GM12878 (cell line): ENCODE results near the gene USP25. TPM values are rescaled to one million over a fixed set of nuclear protein-coding genes. Genes with fewer than 3 reads are reported as not detected.

ENCODE experiments used
- ATAC-seq: fragments of 200-7000 bp; cut with Tn5 transposase; 3 replicates; pipeline ENCODE4 v1.9.1; 2020; ENCODE audit warnings: mild to moderate bottlenecking, moderate library complexity
- BruUV-seq: library from RNA; stranded (reverse); fragments of 400-500 nt; replicated peaks from 2 replicates; lab custom pipeline; 2021; lab: Mats Ljungman, UMichigan
- CTCF ChIA-PET: fragments of 300-600 bp; sonication (Branson Sonifier 250); formaldehyde crosslinking; extraction: SDS; loops from one replicate; lab custom pipeline; 2021; ENCODE audit warnings: inconsistent platforms; lab: Yijun Ruan, JAX
- POLR2A ChIA-PET: fragments of 350-600 bp; formaldehyde crosslinking; extraction: SDS; loops from one replicate; lab custom pipeline; 2021; ENCODE audit warnings: inconsistent platforms; lab: Charles Lee
- RAD21 ChIA-PET: fragments of 300-600 bp; sonication (Branson Sonifier 250); formaldehyde crosslinking; loops from one replicate; lab custom pipeline; 2023; ENCODE audit warnings: antibody characterized with exemption; ENCODE audit not compliant: unreplicated experiment; lab: Charles Lee
- SMC1A ChIA-PET: fragments of 300-600 bp; sonication (Branson Sonifier 250); formaldehyde crosslinking; loops from one replicate; lab custom pipeline; 2023; ENCODE audit not compliant: unreplicated experiment, uncharacterized antibody; lab: Charles Lee
- DNase-seq: peaks from one replicate; pipeline ENCODE4 v3.0.0-alpha.2; 2011; ENCODE audit warnings: low read depth, low spot score
- FAIRE-seq: peaks from 3 replicates; lab custom pipeline; 2011; peaks lifted over from hg19 to GRCh38; lab: Jason Lieb, UNC
- H2AFZ ChIP-seq: 2 replicates; pipeline ENCODE4 v1.6.0; 2011; ENCODE audit warnings: low read depth, low read length, control low read depth; ENCODE audit not compliant: control insufficient read depth
- H3K27ac ChIP-seq: 2 replicates; pipeline ENCODE4 v1.5.1; 2011; ENCODE audit warnings: control low read depth; ENCODE audit not compliant: control insufficient read depth, insufficient read depth
- H3K27me3 ChIP-seq, 2 experiments: replicated peaks in 1 of 2; 2 replicates each; pipeline versions ENCODE4 v1.6.0 to v1.6.1; 2011; ENCODE audit warnings: low read length in 1 of 2; ENCODE audit not compliant: control insufficient read depth in 2 of 2, insufficient read depth in 2 of 2
- H3K36me3 ChIP-seq, 2 experiments: 2 replicates each; pipeline ENCODE4 v1.5.1; 2011; ENCODE audit warnings: low read length in 1 of 2; ENCODE audit not compliant: control insufficient read depth in 2 of 2, insufficient read depth in 2 of 2
- H3K4me1 ChIP-seq: 2 replicates; pipeline ENCODE4 v1.6.1; 2011; ENCODE audit warnings: mild to moderate bottlenecking, low read length, moderate library complexity, mixed read lengths; ENCODE audit not compliant: control insufficient read depth, insufficient read depth
- H3K4me2 ChIP-seq: 2 replicates; pipeline ENCODE4 v1.6.0; 2011; ENCODE audit warnings: control low read depth; ENCODE audit not compliant: control insufficient read depth, insufficient read depth
- H3K4me3 ChIP-seq: fragments of 200-600 bp; sonication (generic); 2 replicates; pipeline ENCODE4 v1.5.1; 2016
- H3K79me2 ChIP-seq: 2 replicates; pipeline ENCODE4 v1.6.0; 2011; ENCODE audit warnings: low read length; ENCODE audit not compliant: control insufficient read depth, insufficient read depth
- H3K9ac ChIP-seq: 2 replicates; pipeline ENCODE4 v1.8.0; 2011; ENCODE audit warnings: low read length, control low read depth, mixed read lengths; ENCODE audit not compliant: control insufficient read depth, insufficient read depth
- H3K9me3 ChIP-seq: replicated peaks from 3 replicates; pipeline ENCODE4 v1.5.1; 2011; ENCODE audit warnings: mild to moderate bottlenecking, low read length; ENCODE audit not compliant: control insufficient read depth, insufficient read depth
- H4K20me1 ChIP-seq: 2 replicates; pipeline ENCODE4 v1.6.0; 2011; ENCODE audit not compliant: control insufficient read depth, insufficient read depth
- BACH1 ChIP-seq: fragments of 450-650 bp; IDR thresholded peaks from 2 replicates; pipeline ENCODE4 v1.6.1; 2017; ENCODE audit warnings: mild to moderate bottlenecking, borderline replicate concordance
- BCL11A ChIP-seq: IDR thresholded peaks from 2 replicates; pipeline ENCODE4 v1.6.1; 2011; ENCODE audit warnings: low read depth, low read length
- DPF2 ChIP-seq: fragments of 450-650 bp; IDR thresholded peaks from 2 replicates; pipeline ENCODE4 v1.6.1; 2017; ENCODE audit warnings: mild to moderate bottlenecking
- HDGF ChIP-seq: fragments of 450-650 bp; IDR thresholded peaks from 2 replicates; pipeline ENCODE4 v1.6.1; 2016; ENCODE audit warnings: antibody characterized with exemption
- MTA2 ChIP-seq: fragments of 450-650 bp; IDR thresholded peaks from 2 replicates; pipeline ENCODE4 v1.6.1; 2016; ENCODE audit warnings: low read depth, mild to moderate bottlenecking, moderate library complexity
- NRF1 ChIP-seq: conservative IDR thresholded peaks from 2 replicates; pipeline ENCODE4 v1.6.1; 2011; ENCODE audit warnings: mild to moderate bottlenecking, low read depth, low read length, improper control_type of control experiment
- PBX3 ChIP-seq: IDR thresholded peaks from 2 replicates; pipeline ENCODE4 v1.6.1; 2011; ENCODE audit warnings: mild to moderate bottlenecking, low read depth, low read length, moderate library complexity; ENCODE audit not compliant: insufficient replicate concordance
- RAD21 ChIP-seq: IDR thresholded peaks from 2 replicates; pipeline ENCODE4 v1.6.1; 2011; ENCODE audit warnings: mild to moderate bottlenecking, low read depth, low read length, moderate library complexity; ENCODE audit not compliant: insufficient read depth
- TAF1 ChIP-seq: IDR thresholded peaks from 2 replicates; pipeline ENCODE4 v1.6.1; 2011; ENCODE audit warnings: mild to moderate bottlenecking, low read depth, low read length, borderline replicate concordance
- USF1 ChIP-seq: IDR thresholded peaks from 2 replicates; pipeline ENCODE4 v1.6.1; 2011; ENCODE audit warnings: borderline replicate concordance, low read depth, mild to moderate bottlenecking, moderate library complexity, mixed read lengths, low read length; ENCODE audit not compliant: insufficient read depth; ENCODE audit errors: extremely low read length
- ZNF687 ChIP-seq: fragments of 450-650 bp; IDR thresholded peaks from 2 replicates; pipeline ENCODE4 v1.6.1; 2017; ENCODE audit warnings: mild to moderate bottlenecking, moderate library complexity
- WGBS: methylation state at CpG from one replicate; pipeline ENCODE4 v1.1.6; 2016; ENCODE audit warnings: low lambda C conversion rate; ENCODE audit not compliant: insufficient replicate concordance, insufficient coverage; ENCODE audit errors: missing lambda C conversion rate; 5-methylcytosine and 5-hydroxymethylcytosine counted together
- in situ Hi-C: fragments of 300-500 bp; cut with MboI; formaldehyde crosslinking; loops from 9 replicates; pipeline ENCODE4 v1.14.3; 2018; ENCODE audit warnings: mixed read lengths
- intact Hi-C: fragments of 100-400 bp; cut with micrococcal nuclease; formaldehyde crosslinking; loops from one replicate; pipeline ENCODE4 v1.14.2; 2022; ENCODE audit not compliant: unreplicated experiment
- polyA plus RNA-seq, 11 experiments: library from polyadenylated mRNA; depleted of rRNA in 4 of 11; unstranded in 6 of 11; stranded (reverse) in 5 of 11; fragments of >200 nt; fragmentation: Nextera tagmentation in 4 of 11; fragmentation: Illumina TruSeq in 1 of 11; extraction: Ambion mirVana in 4 of 11; extraction: Trizol in 1 of 11; gene quantifications; 1 replicate in 1 of 11; 2 replicates in 10 of 11; pipeline versions ENCODE4 v1.2.1 to v1.2.3, GENCODE V29; 2011 to 2016; ENCODE audit warnings: inconsistent platforms in 2 of 11, missing spikeins in 2 of 11, low read depth in 1 of 11
- total RNA-seq, 4 experiments: library from RNA; depleted of rRNA in 3 of 4; stranded (reverse); fragments of >200 nt in 3 of 4; fragmentation: Illumina TruSeq in 1 of 4; extraction: Trizol in 1 of 4; gene quantifications; 2 replicates each; pipeline versions ENCODE4 v1.2.1 to v1.2.3, GENCODE V29; 2013 to 2021
- TF ChIP-seq, protein P1 (sequence below): fragments of 450-650 bp; formaldehyde crosslinking; IDR thresholded peaks from 2 replicates; pipeline ENCODE4 v1.5.0; 2022; ENCODE audit warnings: mild to moderate bottlenecking, missing genetic modification characterization

The USP25 gene
- total and polyA plus RNA-seq, 10 of the 15 experiments (the other 5 are each of a cell fraction or from before 2014, with no cell fraction given) = 1.5 to 31.3 (median 23.4) TPM

- WGBS = 71% methylated on average over 4 of the region's 4 CpGs
- H3K9me3 ChIP-seq = no peaks in the 10 kb centered on the region
- no peaks in the 10 kb centered on the region for H3K79me2 ChIP-seq
- no peak for DNase-seq
- H3K27ac ChIP-seq = no peak overlapping the region
- FAIRE-seq = no peak
- peak; percentile 36 for ATAC-seq
- intact Hi-C loops (loop anchor here (10.0 kb wide), 1 partner anchor 438 kb away; no protein-coding TSS in a partner anchor), in situ Hi-C loops (no loop called here)
- H3K9ac ChIP-seq = no peak overlapping the region
- no peak overlapping the region for H3K4me2 ChIP-seq
- POLR2A ChIA-PET = no interaction called here
- H3K27me3 ChIP-seq = no peaks in the 10 kb centered on the region
- H3K36me3 ChIP-seq = no peaks in the 10 kb centered on the region
- H3K4me3 ChIP-seq = no peak overlapping the region
- H3K4me1 ChIP-seq = no peaks in the 10 kb centered on the region
- no peaks in the 10 kb centered on the region for H4K20me1 ChIP-seq
- H2AFZ ChIP-seq = no peak overlapping the region
- CTCF ChIA-PET = no interaction called here
- SMC1A ChIA-PET = no interaction called here
- RAD21 ChIA-PET = no interaction called here
- BruUV-seq = no TSS peak
- TF ChIP-seq PBX3 (no peak), NRF1 (no peak), BACH1 (no peak), RAD21 (no peak), BCL11A (no peak), DPF2 (no peak), HDGF (no peak), USF1 (no peak), ZNF687 (no peak), MTA2 (no peak), TAF1 (no peak)
- TF ChIP-seq, protein P1, sequence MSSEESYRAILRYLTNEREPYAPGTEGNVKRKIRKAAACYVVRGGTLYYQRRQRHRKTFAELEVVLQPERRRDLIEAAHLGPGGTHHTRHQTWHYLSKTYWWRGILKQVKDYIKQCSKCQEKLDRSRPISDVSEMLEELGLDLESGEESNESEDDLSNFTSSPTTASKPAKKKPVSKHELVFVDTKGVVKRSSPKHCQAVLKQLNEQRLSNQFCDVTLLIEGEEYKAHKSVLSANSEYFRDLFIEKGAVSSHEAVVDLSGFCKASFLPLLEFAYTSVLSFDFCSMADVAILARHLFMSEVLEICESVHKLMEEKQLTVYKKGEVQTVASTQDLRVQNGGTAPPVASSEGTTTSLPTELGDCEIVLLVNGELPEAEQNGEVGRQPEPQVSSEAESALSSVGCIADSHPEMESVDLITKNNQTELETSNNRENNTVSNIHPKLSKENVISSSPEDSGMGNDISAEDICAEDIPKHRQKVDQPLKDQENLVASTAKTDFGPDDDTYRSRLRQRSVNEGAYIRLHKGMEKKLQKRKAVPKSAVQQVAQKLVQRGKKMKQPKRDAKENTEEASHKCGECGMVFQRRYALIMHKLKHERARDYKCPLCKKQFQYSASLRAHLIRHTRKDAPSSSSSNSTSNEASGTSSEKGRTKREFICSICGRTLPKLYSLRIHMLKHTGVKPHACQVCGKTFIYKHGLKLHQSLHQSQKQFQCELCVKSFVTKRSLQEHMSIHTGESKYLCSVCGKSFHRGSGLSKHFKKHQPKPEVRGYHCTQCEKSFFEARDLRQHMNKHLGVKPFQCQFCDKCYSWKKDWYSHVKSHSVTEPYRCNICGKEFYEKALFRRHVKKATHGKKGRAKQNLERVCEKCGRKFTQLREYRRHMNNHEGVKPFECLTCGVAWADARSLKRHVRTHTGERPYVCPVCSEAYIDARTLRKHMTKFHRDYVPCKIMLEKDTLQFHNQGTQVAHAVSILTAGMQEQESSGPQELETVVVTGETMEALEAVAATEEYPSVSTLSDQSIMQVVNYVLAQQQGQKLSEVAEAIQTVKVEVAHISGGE (CRISPR knock-in tag) = no peak
Observed at GRCh38 chr21:15896501-15896900, 166.7 kb downstream of the USP25 start.
